ENCODE measurements around the gene LUC7L3. TPM values are rescaled to one million over a fixed set of nuclear protein-coding genes. Genes with fewer than 3 reads are reported as not detected.

Gene LUC7L3
- total and polyA plus RNA-seq, 2 donors (not counting 3 experiments of a cell fraction or from before 2014, with no cell fraction given) = 70.9 to 113 TPM

DNA sequence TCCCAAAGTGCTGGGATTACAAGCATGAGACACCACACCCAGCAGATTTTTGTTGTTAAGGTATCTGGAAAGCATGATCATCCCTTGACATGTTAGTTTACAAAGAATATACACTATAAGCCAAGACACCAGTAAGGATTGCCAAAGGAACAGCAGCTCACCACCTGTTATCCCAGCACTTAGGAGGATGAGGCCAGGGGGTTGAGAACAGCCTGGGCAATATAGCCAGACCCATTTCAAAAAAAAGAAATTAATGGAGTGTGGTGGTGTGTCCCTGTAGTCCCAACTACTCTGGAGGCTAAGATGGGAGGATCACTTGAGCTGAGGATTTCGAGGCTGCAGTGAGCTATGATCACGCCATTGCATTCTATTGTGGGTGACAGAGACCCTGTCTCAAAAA, 42.8 kb downstream of the LUC7L3 start:
- peaks cover 7 to 9% of the 10 kb centered on the region in 2 experiments for H3K27me3 ChIP-seq (ENCODE audit: control insufficient read depth in 2 of 2, insufficient read depth in 2 of 2, low read length in 2 of 2)
- H3K4me2 ChIP-seq (ENCODE audit: insufficient read depth, low read length) = no peak overlapping the region
- POLR2A ChIA-PET = interaction anchor here (1.1 kb wide), 1 partner anchor 104 kb away, joined by 3 read pairs; the partner anchor contains the start of gene TOB1
- H3K9me1 ChIP-seq (replicated peaks; ENCODE audit: control insufficient read depth, extremely low read depth, insufficient read depth, low read length) = no peaks in the 10 kb centered on the region
- CTCF ChIA-PET = interaction anchor here (1.0 to 4.2 kb wide), 5 partner anchors 16 to 195 kb away, joined by 3 to 30 read pairs (median 4); no protein-coding TSS in a partner anchor
- dilution Hi-C loops (cut with MboI; ENCODE audit: extremely low pct_ligation_motif_present, low sequenced_read_pairs) = no loop called here
- no peaks in the 10 kb centered on the region for H3K36me3 ChIP-seq (ENCODE audit: control insufficient read depth in 2 of 2, extremely low read depth in 1 of 2, insufficient read depth in 2 of 2, low read length in 2 of 2)
- H3K4me1 ChIP-seq (ENCODE audit: control insufficient read depth, extremely low read depth, insufficient read depth, low read length) = no peaks in the 10 kb centered on the region
- H3K9ac ChIP-seq (replicated peaks; ENCODE audit: extremely low read depth, insufficient read depth, low read length) = no peak overlapping the region
- no peak for FAIRE-seq
- DNase-seq (ENCODE audit: low read depth, low spot score) = no peak
- no peak overlapping the region for H3K4me3 ChIP-seq (replicated peaks in 1 of 3; ENCODE audit: insufficient read depth in 1 of 3, low read depth in 1 of 3, low read length in 3 of 3)
- no peaks in the 10 kb centered on the region for H4K20me1 ChIP-seq (replicated peaks; ENCODE audit: control insufficient read depth, extremely low read depth, insufficient read depth, low read length)
- no peaks in the 10 kb centered on the region for H3K9me3 ChIP-seq (replicated peaks; ENCODE audit: control insufficient read depth, insufficient read depth, low read length)
- TF ChIP-seq, protein P1, sequence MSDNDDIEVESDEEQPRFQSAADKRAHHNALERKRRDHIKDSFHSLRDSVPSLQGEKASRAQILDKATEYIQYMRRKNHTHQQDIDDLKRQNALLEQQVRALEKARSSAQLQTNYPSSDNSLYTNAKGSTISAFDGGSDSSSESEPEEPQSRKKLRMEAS (IDR thresholded peaks at IDR 0.05; ENCODE audit: insufficient read depth, insufficient read length) = no peak
- no peak for TF ChIP-seq POLR2A (IDR thresholded peaks at IDR 0.05; ENCODE audit: low read depth, low read length)
- no peak for TF ChIP-seq MYC (IDR thresholded peaks at IDR 0.05; ENCODE audit: low read depth, low read length)
- no peak for TF ChIP-seq JUN (IDR thresholded peaks at IDR 0.05; ENCODE audit: borderline replicate concordance, insufficient read depth, insufficient read length, low read depth)
- TF ChIP-seq CTCF (IDR thresholded peaks at IDR 0.05; ENCODE audit: extremely low read depth in 1 of 2, insufficient read depth in 1 of 2, low read depth in 1 of 2, low read length in 2 of 2) = no peak
- TF ChIP-seq EZH2 (IDR thresholded peaks at IDR 0.05; ENCODE audit: borderline replicate concordance, low read depth, low read length, severe bottlenecking) = no peak
- TF ChIP-seq FOS (IDR thresholded peaks at IDR 0.05; ENCODE audit: borderline replicate concordance, insufficient read depth, low read length) = no peak
- TF ChIP-seq GATA2 (IDR thresholded peaks at IDR 0.05; ENCODE audit: insufficient read depth, insufficient read length, low read depth, low read length) = no peak
- no peak for TF ChIP-seq POLR2AphosphoS5 (IDR thresholded peaks at IDR 0.05; ENCODE audit: insufficient read depth, low read depth, low read length)
- intact Hi-C loops (cut with micrococcal nuclease) = no loop called here
- no TSS peak for BruUV-seq (replicated peaks)
- H3K79me2 ChIP-seq (ENCODE audit: control insufficient read depth, insufficient read depth, low read length) = no peaks in the 10 kb centered on the region
- no peak overlapping the region for H3K27ac ChIP-seq (ENCODE audit: insufficient read depth, low read depth, low read length)
- no peak overlapping the region for H2AFZ ChIP-seq (ENCODE audit: low read depth, low read length)
